ENCODE results near the gene FAM76A.

DNA sequence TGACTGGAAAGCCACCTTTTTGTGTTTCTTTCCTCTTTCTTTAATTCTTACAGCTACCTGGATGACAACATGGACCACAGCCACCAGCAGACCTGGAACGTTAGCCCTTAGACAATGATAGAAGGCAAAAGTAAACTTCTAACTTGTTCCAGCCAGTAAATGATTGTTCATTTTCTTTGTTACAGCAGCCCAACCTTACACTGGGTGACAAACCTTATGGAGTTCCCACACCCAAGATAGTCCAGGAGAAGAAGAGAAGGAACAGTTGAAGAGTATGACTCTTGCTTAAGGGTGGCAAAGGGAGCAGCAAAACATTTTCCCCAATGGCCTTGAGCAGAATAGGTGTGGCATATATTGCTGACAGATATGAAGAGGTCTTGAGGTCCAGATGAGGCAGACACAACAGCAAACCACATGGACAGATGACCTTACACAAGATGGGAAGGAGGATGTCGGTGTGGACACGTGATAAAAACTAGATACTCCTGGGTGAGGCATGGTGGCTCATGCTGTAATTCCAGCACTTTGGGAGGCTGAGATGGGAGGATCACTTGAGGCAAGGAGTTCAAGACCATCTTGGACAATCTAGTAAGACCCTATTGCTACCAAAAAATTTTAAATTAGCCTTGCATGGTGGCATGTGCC lies 11.8 kb upstream of the FAM76A start:
- TF ChIP-seq EZH2 (IDR thresholded peaks at IDR 0.05) (no peak), POLR2AphosphoS5 (IDR thresholded peaks at IDR 0.05; ENCODE audit: borderline replicate concordance, low read depth, low read length) (no peak), FOXP2 (optimal IDR thresholded peaks at IDR 0.05; ENCODE audit: control extremely low read depth, extremely low read length, insufficient read depth) (no peak)
